Neuronal stem cell (in vitro differentiated cells): Measurements from ENCODE around the gene APOBEC3A. TPM values are rescaled to one million over a fixed set of nuclear protein-coding genes. Genes with fewer than 3 reads are reported as not detected.

Source experiments
- DNase-seq: peaks from one replicate; pipeline ENCODE4 v3.0.0-alpha.2; 2013; ENCODE audit warnings: low spot score
- H2AFZ ChIP-seq: one replicate; pipeline ENCODE4 v1.6.1; 2013; ENCODE audit warnings: mild to moderate bottlenecking, low read length, inconsistent platforms
- H2AK5ac ChIP-seq: 2 replicates; pipeline ENCODE4 v1.6.1; 2013; ENCODE audit warnings: low read depth, mild to moderate bottlenecking, inconsistent platforms, low read length, moderate library complexity, mixed read lengths
- H2BK120ac ChIP-seq: 2 replicates; pipeline ENCODE4 v1.6.1; 2013; ENCODE audit warnings: low read depth, mild to moderate bottlenecking, inconsistent platforms, low read length, moderate library complexity, mixed read lengths
- H2BK12ac ChIP-seq: one replicate; pipeline ENCODE4 v1.6.1; 2013; ENCODE audit warnings: low read length, inconsistent platforms
- H2BK15ac ChIP-seq: 2 replicates; pipeline ENCODE4 v1.6.1; 2013; ENCODE audit warnings: mild to moderate bottlenecking, low read length, inconsistent platforms, mixed read lengths
- H2BK5ac ChIP-seq: one replicate; pipeline ENCODE4 v1.6.1; 2013; ENCODE audit warnings: inconsistent platforms, mild to moderate bottlenecking, low read length, moderate library complexity
- H3K14ac ChIP-seq: one replicate; pipeline ENCODE4 v1.6.1; 2013; ENCODE audit warnings: low read length, inconsistent platforms
- H3K18ac ChIP-seq: 2 replicates; pipeline ENCODE4 v1.6.1; 2013; ENCODE audit warnings: low read length, inconsistent platforms
- H3K23ac ChIP-seq: 2 replicates; pipeline ENCODE4 v1.6.1; 2013; ENCODE audit warnings: low read depth, mild to moderate bottlenecking, mixed read lengths, low read length, inconsistent platforms; ENCODE audit not compliant: poor library complexity
- H3K27ac ChIP-seq: replicated peaks from 3 replicates; pipeline ENCODE4 v1.5.1; 2013; ENCODE audit warnings: low read length, inconsistent platforms
- H3K27me3 ChIP-seq, 3 experiments: 2 replicates each; pipeline ENCODE4 v1.6.1; 2013; ENCODE audit warnings: low read length in 3 of 3, mild to moderate bottlenecking in 2 of 3, inconsistent platforms in 1 of 3, low read depth in 1 of 3, mixed read lengths in 1 of 3, moderate library complexity in 1 of 3; ENCODE audit not compliant: control insufficient read depth in 3 of 3, insufficient read depth in 3 of 3
- H3K36me3 ChIP-seq, 2 donors: replicated peaks in 1 of 2; 2 replicates each; pipeline ENCODE4 v1.6.1; 2013; ENCODE audit warnings: low read length in 2 of 2; ENCODE audit not compliant: control insufficient read depth in 2 of 2, insufficient read depth in 2 of 2
- H3K4ac ChIP-seq: 2 replicates; pipeline ENCODE4 v1.6.1; 2013; ENCODE audit warnings: inconsistent platforms, mild to moderate bottlenecking, low read length, moderate library complexity
- H3K4me1 ChIP-seq, 2 donors: 1 replicate in 1 of 2; 2 replicates in 1 of 2; pipeline ENCODE4 v1.6.1; 2013; ENCODE audit warnings: low read length in 2 of 2, low read depth in 1 of 2; ENCODE audit not compliant: control insufficient read depth in 2 of 2, insufficient read depth in 1 of 2
- H3K4me2 ChIP-seq: one replicate; pipeline ENCODE4 v1.6.1; 2013; ENCODE audit warnings: mild to moderate bottlenecking, low read length, inconsistent platforms; ENCODE audit not compliant: insufficient read depth, poor library complexity, severe bottlenecking
- H3K4me3 ChIP-seq, 2 donors: 2 replicates each; pipeline ENCODE4 v1.5.1; 2013; ENCODE audit warnings: low read length in 2 of 2, mild to moderate bottlenecking in 2 of 2, inconsistent platforms in 1 of 2, moderate library complexity in 1 of 2
- H3K79me1 ChIP-seq: one replicate; pipeline ENCODE4 v1.6.1; 2013; ENCODE audit warnings: low read depth, mild to moderate bottlenecking, inconsistent platforms, low read length, moderate library complexity
- H3K9ac ChIP-seq: one replicate; pipeline ENCODE4 v1.6.1; 2013; ENCODE audit warnings: mild to moderate bottlenecking, low read depth, low read length, inconsistent platforms; ENCODE audit not compliant: poor library complexity
- H3K9me3 ChIP-seq, 2 donors: replicated peaks in 1 of 2; 2 replicates each; pipeline versions ENCODE3 to v1.6.1; 2013; ENCODE audit warnings: low read length in 2 of 2, mild to moderate bottlenecking in 2 of 2, inconsistent platforms in 1 of 2, low read depth in 1 of 2, mixed read lengths in 1 of 2, moderate library complexity in 1 of 2; ENCODE audit not compliant: control insufficient read depth in 2 of 2, insufficient read depth in 1 of 2
- H4K8ac ChIP-seq: one replicate; pipeline ENCODE4 v1.6.1; 2013; ENCODE audit warnings: low read depth, mild to moderate bottlenecking, inconsistent platforms, low read length, moderate library complexity
- H4K91ac ChIP-seq: one replicate; pipeline ENCODE4 v1.6.1; 2013; ENCODE audit warnings: low read length, low read depth, mild to moderate bottlenecking, inconsistent platforms; ENCODE audit not compliant: poor library complexity
- WGBS, 2 donors: extraction: QIAGEN DNeasy Blood & Tissue Kit; methylation state at CpG; one replicate each; pipeline ENCODE4 v1.1.7; 2013; ENCODE audit warnings: missing lambda C conversion rate in 2 of 2, mixed read lengths in 1 of 2; ENCODE audit not compliant: insufficient read length in 2 of 2, insufficient replicate concordance in 1 of 2; ENCODE audit errors: extremely low coverage in 2 of 2; 5-methylcytosine and 5-hydroxymethylcytosine counted together
- polyA plus RNA-seq, 2 experiments: library from polyadenylated mRNA; stranded (reverse); fragments of 200-250 nt; gene quantifications; one replicate each; pipeline ENCODE4 v1.2.3, GENCODE V29; 2013

APOBEC3A gene
- polyA plus RNA-seq (2013, experiment 1 of 2), result not detected
- polyA plus RNA-seq (2013, experiment 2 of 2), result not detected

- H3K27me3 ChIP-seq, result peaks cover 0 to 37% (median 0%) of the 10 kb centered on the region in 3 experiments
- no peaks in the 10 kb centered on the region for H3K4me1 ChIP-seq
- peak within 1 kb of the TSS; percentile 75 for H2BK15ac ChIP-seq
- no peak within 1 kb of the TSS for H3K9ac ChIP-seq
- peak within 1 kb of the TSS; percentile 39 for H2BK5ac ChIP-seq
- no peak within 1 kb of the TSS for H2BK12ac ChIP-seq
- H2BK120ac ChIP-seq, result no peak within 1 kb of the TSS
- H3K14ac ChIP-seq, result peak within 1 kb of the TSS; percentile 71
- no peak within 1 kb of the TSS for H4K91ac ChIP-seq
- peak within 1 kb of the TSS; percentile 17 for H4K8ac ChIP-seq
- peak within 1 kb of the TSS; percentile 76 for H3K4ac ChIP-seq
- H3K4me3 ChIP-seq, result no peak within 1 kb of the TSS
- H3K4me2 ChIP-seq, result no peak within 1 kb of the TSS
- H3K18ac ChIP-seq, result peak within 1 kb of the TSS; percentile 48
- no CpG with 5 or more reads among the region's 11 CpGs for WGBS, 2 donors
- H3K23ac ChIP-seq, result peak within 1 kb of the TSS; percentile 85
- no peak within 1 kb of the TSS for H2AFZ ChIP-seq
- DNase-seq, result no peak
- peaks cover 0 to 2% of the 10 kb centered on the region in 2 donors for H3K9me3 ChIP-seq
- H3K79me1 ChIP-seq, result no peaks in the 10 kb centered on the region
- no peaks in the 10 kb centered on the region for H3K36me3 ChIP-seq
- peak within 1 kb of the TSS; percentile 70 for H2AK5ac ChIP-seq
- H3K27ac ChIP-seq, result no peak within 1 kb of the TSS
Observed at GRCh38 chr22:38957046-38957770, at the start of gene APOBEC3A. Gene APOBEC3A, plus strand, starts transcription at chr22:38957609. Its CDS starts 83 bp downstream, at chr22:38957692.

GRCh38 chr22:38907767-38908166, 49.6 kb upstream of the APOBEC3A start:
- Histone ChIP-seq H3K27ac (no peak overlapping the region), H3K4me2 (no peak overlapping the region), H3K79me1 (no peaks in the 10 kb centered on the region), H3K14ac (no peak overlapping the region), H3K4me1 (no peaks in the 10 kb centered on the region), H2BK5ac (no peak overlapping the region), H3K9me3 (peaks cover 0 to 11% of the 10 kb centered on the region in 2 donors), H2BK120ac (no peak overlapping the region), H3K4ac (no peak overlapping the region), H3K4me3 (no peak overlapping the region), H4K8ac (no peak overlapping the region), H2AK5ac (no peak overlapping the region), H2BK12ac (no peak overlapping the region), H2BK15ac (no peak overlapping the region), H3K27me3 (peaks cover 0 to 8% (median 1%) of the 10 kb centered on the region in 3 experiments), H3K9ac (no peak overlapping the region), H3K23ac (no peak overlapping the region), H3K18ac (no peak overlapping the region), H3K36me3 (no peaks in the 10 kb centered on the region), H2AFZ (no peak overlapping the region), H4K91ac (no peak overlapping the region)
- no CpG with 5 or more reads among the region's 2 CpGs for WGBS, 2 donors
- no peak for DNase-seq

- no CpG with 5 or more reads among the region's 1 CpG for WGBS, 2 donors
- no peaks in the 10 kb centered on the region for H3K36me3 ChIP-seq
- no peak overlapping the region for H3K18ac ChIP-seq
- H3K27me3 ChIP-seq, result peaks cover 0 to 12% (median 1%) of the 10 kb centered on the region in 3 experiments
- no peaks in the 10 kb centered on the region for H3K79me1 ChIP-seq
- H3K4me3 ChIP-seq, result no peak overlapping the region
- H3K9me3 ChIP-seq, result peaks cover 0 to 2% of the 10 kb centered on the region in 2 donors
- no peak overlapping the region for H3K14ac ChIP-seq
- no peak overlapping the region for H2BK5ac ChIP-seq
- no peak overlapping the region for H3K4me2 ChIP-seq
- no peaks in the 10 kb centered on the region for H3K4me1 ChIP-seq
- no peak overlapping the region for H4K8ac ChIP-seq
- no peak overlapping the region for H2BK120ac ChIP-seq
- no peak overlapping the region for H3K9ac ChIP-seq
- no peak for DNase-seq
- H3K23ac ChIP-seq, result no peak overlapping the region
- no peak overlapping the region for H2AK5ac ChIP-seq
- H3K4ac ChIP-seq, result no peak overlapping the region
- no peak overlapping the region for H2BK15ac ChIP-seq
- no peak overlapping the region for H4K91ac ChIP-seq
- H3K27ac ChIP-seq, result no peak overlapping the region
- no peak overlapping the region for H2BK12ac ChIP-seq
- no peak overlapping the region for H2AFZ ChIP-seq
Observed at GRCh38 chr22:38911434-38911833, 46.0 kb upstream of the APOBEC3A start.

GRCh38 chr22:38919631-38920190, 37.7 kb upstream of the APOBEC3A start:
- H3K4me1 ChIP-seq, result peaks cover 0 to 2% of the 10 kb centered on the region in 2 donors
- H3K27ac ChIP-seq, result no peak overlapping the region
- peaks cover 0 to 38% (median 0%) of the 10 kb centered on the region in 3 experiments for H3K27me3 ChIP-seq
- no peak overlapping the region for H4K8ac ChIP-seq
- no peak overlapping the region for H4K91ac ChIP-seq
- no peak overlapping the region for H2AFZ ChIP-seq
- no peak overlapping the region for H3K4me2 ChIP-seq
- H3K9ac ChIP-seq, result no peak overlapping the region
- no peak overlapping the region for H3K18ac ChIP-seq
- WGBS, 2 donors, result no CpG with 5 or more reads among the region's 1 CpG
- no peak overlapping the region for H3K14ac ChIP-seq
- H2BK5ac ChIP-seq, result no peak overlapping the region
- H3K9me3 ChIP-seq, result no peaks in the 10 kb centered on the region
- no peak overlapping the region for H2AK5ac ChIP-seq
- H3K79me1 ChIP-seq, result no peaks in the 10 kb centered on the region
- no peak for DNase-seq
- no peak overlapping the region for H3K23ac ChIP-seq
- H3K4me3 ChIP-seq, result no peak overlapping the region
- H3K36me3 ChIP-seq, result no peaks in the 10 kb centered on the region
- H3K4ac ChIP-seq, result no peak overlapping the region
- H2BK15ac ChIP-seq, result no peak overlapping the region
- no peak overlapping the region for H2BK12ac ChIP-seq
- no peak overlapping the region for H2BK120ac ChIP-seq
